PC-9 (cell line): ENCODE measurements around the gene OR52E2. TPM values are rescaled to one million over a fixed set of nuclear protein-coding genes. Genes with fewer than 3 reads are reported as not detected.

Experiments used
- BruUV-seq: library from RNA; stranded (reverse); fragments of 400-500 nt; replicated peaks from 2 replicates; lab custom pipeline; 2021; lab: Mats Ljungman, UMichigan
- CTCF ChIA-PET: fragments of 300-600 bp; sonication (Branson Sonifier 250); formaldehyde crosslinking; loops from one replicate; lab custom pipeline; 2022; ENCODE audit warnings: antibody characterized with exemption; lab: Charles Lee
- POLR2A ChIA-PET: fragments of 300-600 bp; sonication (Branson Sonifier 250); formaldehyde crosslinking; loops from one replicate; lab custom pipeline; 2022; ENCODE audit warnings: antibody characterized with exemption; ENCODE audit not compliant: unreplicated experiment; lab: Charles Lee
- DNase-seq, 2 experiments: peaks; one replicate each; pipeline versions ENCODE4 v3.0.0 to v3.0.0-alpha.2; 2015 to 2022; ENCODE audit warnings: mixed read lengths in 1 of 2
- H2AFZ ChIP-seq: fragments of 200-600 bp; sonication (generic); 2 replicates; pipeline ENCODE4 v1.8.1; 2017; ENCODE audit warnings: antibody characterized with exemption
- H3F3A ChIP-seq: fragments of 200-600 bp; sonication (generic); 2 replicates; pipeline ENCODE4 v1.8.1; 2017; ENCODE audit warnings: antibody characterized with exemption, mild to moderate bottlenecking, low read depth; ENCODE audit not compliant: insufficient read depth
- H3K27ac ChIP-seq: fragments of 200-600 bp; sonication (generic); 2 replicates; pipeline ENCODE4 v1.6.1; 2016; ENCODE audit warnings: mixed run types
- H3K27me3 ChIP-seq: fragments of 200-600 bp; sonication (generic); 2 replicates; pipeline ENCODE4 v1.6.1; 2016; ENCODE audit warnings: low read depth, mixed run types; ENCODE audit not compliant: insufficient read depth
- H3K36me3 ChIP-seq: fragments of 200-600 bp; sonication (generic); 2 replicates; pipeline ENCODE4 v1.6.1; 2016; ENCODE audit warnings: low read depth, mixed run types
- H3K4me1 ChIP-seq: fragments of 200-600 bp; sonication (generic); replicated peaks from 2 replicates; pipeline ENCODE4 v1.6.1; 2016; ENCODE audit warnings: mixed run types; ENCODE audit not compliant: insufficient read depth
- H3K4me2 ChIP-seq: fragments of 200-600 bp; sonication (generic); 2 replicates; pipeline ENCODE4 v1.6.1; 2017; ENCODE audit warnings: mixed run types
- H3K4me3 ChIP-seq: fragments of 200-600 bp; sonication (generic); 2 replicates; pipeline ENCODE4 v1.6.1; 2016; ENCODE audit warnings: mixed run types
- H3K79me2 ChIP-seq: fragments of 200-600 bp; sonication (generic); 2 replicates; pipeline ENCODE4 v1.6.1; 2017; ENCODE audit warnings: low read depth, mixed run types
- H3K9me2 ChIP-seq: fragments of 200-600 bp; sonication (generic); 2 replicates; pipeline ENCODE4 v1.8.1; 2017; ENCODE audit warnings: mild to moderate bottlenecking; ENCODE audit not compliant: insufficient read depth
- H3K9me3 ChIP-seq: fragments of 200-600 bp; sonication (generic); 2 replicates; pipeline ENCODE4 v1.8.1; 2016; ENCODE audit warnings: low read depth; ENCODE audit not compliant: insufficient read depth
- H4K20me1 ChIP-seq: fragments of 200-600 bp; sonication (generic); 2 replicates; pipeline ENCODE4 v1.8.1; 2017; ENCODE audit not compliant: insufficient read depth
- EZH2 ChIP-seq: fragments of 200-600 bp; sonication (generic); IDR thresholded peaks from 2 replicates; pipeline ENCODE4 v1.8.0; 2017; ENCODE audit warnings: antibody characterized with exemption, low read depth
- intact Hi-C: fragments of 100-400 bp; cut with micrococcal nuclease; formaldehyde crosslinking; loops from one replicate; pipeline ENCODE4 v1.10.0; 2022; ENCODE audit not compliant: unreplicated experiment
- total RNA-seq: library from RNA; stranded (reverse); gene quantifications from 2 replicates; pipeline ENCODE4 v1.2.3, GENCODE V29; 2021
- TF ChIP-seq, protein P1 (sequence below): fragments of 200-600 bp; sonication (generic); conservative IDR thresholded peaks from 2 replicates; pipeline ENCODE4 v1.6.1; 2017; ENCODE audit warnings: mixed run types, antibody characterized with exemption, mild to moderate bottlenecking, moderate library complexity

Gene OR52E2
- total RNA-seq, 1 experiment from 2014 or later: not detected

DNA sequence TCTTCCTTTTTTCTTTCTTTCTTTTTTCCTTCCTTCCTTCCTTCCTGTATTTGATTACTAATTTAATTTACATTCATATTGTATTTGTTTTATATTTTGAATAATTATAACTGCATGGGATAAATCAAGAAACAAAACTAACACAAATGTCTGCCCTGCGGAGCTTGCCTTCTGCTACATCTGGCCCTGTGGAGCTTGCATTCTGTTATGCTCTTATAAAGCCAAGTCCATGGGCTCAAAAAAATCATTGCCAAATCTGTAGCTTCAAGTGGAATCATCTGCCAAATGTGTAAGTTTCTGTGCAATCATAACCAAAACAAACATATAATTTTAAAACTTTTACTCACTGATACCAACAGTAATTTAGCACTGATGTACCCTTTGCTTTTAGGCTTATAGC, 21.1 kb downstream of the OR52E2 start:
- CTCF ChIA-PET: no interaction called here
- intact Hi-C loops: no loop called here
- POLR2A ChIA-PET: no interaction called here
- Histone ChIP-seq H3K4me1 (no peaks in the 10 kb centered on the region), H3F3A (no peaks in the 10 kb centered on the region), H3K27me3 (no peaks in the 10 kb centered on the region), H3K4me3 (no peak overlapping the region), H3K9me3 (no peaks in the 10 kb centered on the region), H4K20me1 (no peaks in the 10 kb centered on the region), H3K27ac (no peak overlapping the region), H2AFZ (no peak overlapping the region), H3K4me2 (no peak overlapping the region), H3K79me2 (no peaks in the 10 kb centered on the region), H3K9me2 (no peaks in the 10 kb centered on the region), H3K36me3 (no peaks in the 10 kb centered on the region)
- no peak for TF ChIP-seq EZH2
- TF ChIP-seq, protein P1, sequence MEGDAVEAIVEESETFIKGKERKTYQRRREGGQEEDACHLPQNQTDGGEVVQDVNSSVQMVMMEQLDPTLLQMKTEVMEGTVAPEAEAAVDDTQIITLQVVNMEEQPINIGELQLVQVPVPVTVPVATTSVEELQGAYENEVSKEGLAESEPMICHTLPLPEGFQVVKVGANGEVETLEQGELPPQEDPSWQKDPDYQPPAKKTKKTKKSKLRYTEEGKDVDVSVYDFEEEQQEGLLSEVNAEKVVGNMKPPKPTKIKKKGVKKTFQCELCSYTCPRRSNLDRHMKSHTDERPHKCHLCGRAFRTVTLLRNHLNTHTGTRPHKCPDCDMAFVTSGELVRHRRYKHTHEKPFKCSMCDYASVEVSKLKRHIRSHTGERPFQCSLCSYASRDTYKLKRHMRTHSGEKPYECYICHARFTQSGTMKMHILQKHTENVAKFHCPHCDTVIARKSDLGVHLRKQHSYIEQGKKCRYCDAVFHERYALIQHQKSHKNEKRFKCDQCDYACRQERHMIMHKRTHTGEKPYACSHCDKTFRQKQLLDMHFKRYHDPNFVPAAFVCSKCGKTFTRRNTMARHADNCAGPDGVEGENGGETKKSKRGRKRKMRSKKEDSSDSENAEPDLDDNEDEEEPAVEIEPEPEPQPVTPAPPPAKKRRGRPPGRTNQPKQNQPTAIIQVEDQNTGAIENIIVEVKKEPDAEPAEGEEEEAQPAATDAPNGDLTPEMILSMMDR: no peak
- BruUV-seq: no TSS peak
- no peak for DNase-seq

DNA sequence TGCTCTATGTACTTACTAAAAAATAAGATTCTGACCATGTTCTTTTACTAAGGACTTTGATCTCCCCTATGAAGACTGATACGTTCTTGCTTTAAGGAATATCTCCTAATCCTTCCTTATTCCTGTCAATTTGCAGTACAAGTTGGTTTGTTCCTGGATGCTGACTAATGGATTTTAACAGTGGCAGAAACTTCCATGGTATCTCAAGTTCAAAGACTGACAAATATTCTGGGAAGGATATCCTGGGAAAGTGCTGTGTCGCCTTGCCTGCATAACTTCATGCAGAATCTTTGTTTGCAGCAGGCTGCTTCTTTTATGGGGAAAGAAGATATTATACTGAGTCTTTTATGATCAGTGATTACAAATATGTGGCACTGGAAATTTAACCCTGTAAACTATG, 21.5 kb downstream of the OR52E2 start:
- no peak for TF ChIP-seq EZH2
- no peak overlapping the region for H2AFZ ChIP-seq
- no peaks in the 10 kb centered on the region for H3K79me2 ChIP-seq
- no peak overlapping the region for H3K4me3 ChIP-seq
- H3K9me2 ChIP-seq: no peaks in the 10 kb centered on the region
- no TSS peak for BruUV-seq
- no peaks in the 10 kb centered on the region for H3K4me1 ChIP-seq
- intact Hi-C loops: no loop called here
- CTCF ChIA-PET: no interaction called here
- POLR2A ChIA-PET: no interaction called here
- no peak overlapping the region for H3K27ac ChIP-seq
- H4K20me1 ChIP-seq: no peaks in the 10 kb centered on the region
- no peaks in the 10 kb centered on the region for H3K36me3 ChIP-seq
- H3F3A ChIP-seq: no peaks in the 10 kb centered on the region
- no peak for DNase-seq
- no peak overlapping the region for H3K4me2 ChIP-seq
- no peaks in the 10 kb centered on the region for H3K9me3 ChIP-seq
- H3K27me3 ChIP-seq: no peaks in the 10 kb centered on the region

DNA sequence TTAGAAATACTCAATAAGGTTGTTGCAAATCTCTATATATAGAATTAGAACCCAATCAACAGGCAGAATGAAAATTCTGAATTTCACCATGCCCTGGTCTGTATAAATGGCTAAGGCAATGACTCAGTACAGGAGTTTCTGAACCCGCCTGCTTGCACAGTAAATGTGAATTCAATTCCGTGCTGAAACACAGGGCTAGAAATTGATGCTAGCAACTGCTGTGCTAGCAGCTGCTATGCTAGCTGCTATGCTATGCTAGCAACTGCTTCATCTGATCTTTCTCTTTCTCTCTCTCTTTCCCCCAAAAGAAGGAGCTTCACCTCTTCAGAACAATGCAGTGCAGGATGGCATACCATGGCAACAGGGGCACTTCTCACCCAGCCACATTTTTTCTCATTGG, 22.8 kb downstream of the OR52E2 start:
- Histone ChIP-seq H3K4me3 (no peak overlapping the region), H3K9me2 (no peaks in the 10 kb centered on the region), H3K27ac (no peak overlapping the region), H3K9me3 (no peaks in the 10 kb centered on the region), H3K4me2 (no peak overlapping the region), H3K36me3 (no peaks in the 10 kb centered on the region), H3K4me1 (no peaks in the 10 kb centered on the region), H4K20me1 (no peaks in the 10 kb centered on the region), H3F3A (no peaks in the 10 kb centered on the region), H3K79me2 (no peaks in the 10 kb centered on the region), H3K27me3 (no peaks in the 10 kb centered on the region), H2AFZ (no peak overlapping the region)
- DNase-seq: no peak
- ChIA-PET POLR2A (no interaction called here), CTCF (no interaction called here)
- no peak for TF ChIP-seq EZH2
- TF ChIP-seq, protein P1: no peak
- no TSS peak for BruUV-seq
- intact Hi-C loops: no loop called here

DNA sequence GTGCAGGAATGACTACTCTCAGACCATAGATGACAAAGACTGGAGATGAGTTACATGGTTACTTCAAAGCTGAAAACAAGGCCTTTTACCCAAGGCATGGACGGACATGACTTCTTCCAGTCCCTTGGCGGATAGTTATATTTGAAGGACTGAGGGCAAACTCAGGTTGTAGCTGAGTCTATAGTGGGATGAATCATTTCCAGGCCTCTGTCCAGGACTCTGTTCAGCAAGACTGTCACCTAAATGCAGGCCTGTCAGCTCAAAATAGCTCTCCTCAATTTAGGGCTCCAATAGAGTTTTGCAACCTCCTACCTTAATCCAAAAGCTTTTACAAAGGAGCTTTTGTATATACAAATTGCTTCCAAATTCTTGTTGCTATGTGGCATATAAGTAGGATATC, 37.4 kb downstream of the OR52E2 start:
- Histone ChIP-seq H3K4me3 (no peak overlapping the region), H3F3A (no peaks in the 10 kb centered on the region), H3K9me2 (no peaks in the 10 kb centered on the region), H3K4me2 (no peak overlapping the region), H2AFZ (no peak overlapping the region), H3K27ac (no peak overlapping the region), H3K4me1 (no peaks in the 10 kb centered on the region), H3K9me3 (no peaks in the 10 kb centered on the region), H3K79me2 (no peaks in the 10 kb centered on the region), H3K27me3 (no peaks in the 10 kb centered on the region), H3K36me3 (no peaks in the 10 kb centered on the region), H4K20me1 (no peaks in the 10 kb centered on the region)
- ChIA-PET POLR2A (no interaction called here), CTCF (no interaction called here)
- intact Hi-C loops: no loop called here
- no peak for DNase-seq
- no TSS peak for BruUV-seq
- TF ChIP-seq, protein P1: no peak
- no peak for TF ChIP-seq EZH2
